Activated T-cell treated with anti-CD3 and anti-CD28 coated beads, Interleukin-2, amount 50 U/mL, for 24 hours (primary cell): ENCODE measurements around the gene NOA1.
A peak's percentile ranks its signal among the peaks of the same experiment; 100 is the strongest.

Source experiments
- DNase-seq: peaks from one replicate; pipeline ENCODE4 v3.0.0-alpha.2; 2020
- H3K27ac Mint-ChIP-seq: 2 replicates; pipeline ENCODE4 v1.8.0; 2020; ENCODE audit warnings: mild to moderate bottlenecking, mixed read lengths
- H3K27me3 Mint-ChIP-seq: 2 replicates; pipeline ENCODE4 v1.8.0; 2020; ENCODE audit warnings: mixed read lengths
- H3K36me3 Mint-ChIP-seq: 2 replicates; pipeline ENCODE4 v1.8.0; 2020; ENCODE audit warnings: low read depth, mixed read lengths
- H3K4me1 Mint-ChIP-seq: 2 replicates; pipeline ENCODE4 v1.8.0; 2020; ENCODE audit warnings: low read depth, mixed read lengths
- H3K4me3 Mint-ChIP-seq: 2 replicates; pipeline ENCODE4 v1.8.0; 2020; ENCODE audit warnings: mild to moderate bottlenecking, moderate library complexity, mixed read lengths
- H3K9me3 Mint-ChIP-seq: 2 replicates; pipeline ENCODE4 v1.8.0; 2020; ENCODE audit warnings: mixed read lengths

Gene NOA1

GRCh38 chr4:56977321-56978012 is at the start of gene NOA1:
Gene NOA1, minus strand, starts transcription at chr4:56977606. Its CDS starts 21 bp downstream, at chr4:56977585.
- Mint-ChIP-seq H3K27me3 (no peaks in the 10 kb centered on the region), H3K36me3 (peaks cover 87% of the 10 kb centered on the region), H3K4me3 (peak within 1 kb of the TSS; percentile 99), H3K4me1 (peaks cover 53% of the 10 kb centered on the region), H3K9me3 (peaks cover 9% of the 10 kb centered on the region), H3K27ac (peak within 1 kb of the TSS; percentile 100)
- peak; percentile 99 for DNase-seq

- no peak for DNase-seq
- peaks cover 2% of the 10 kb centered on the region for H3K4me1 Mint-ChIP-seq
- H3K27ac Mint-ChIP-seq, result peak overlapping the region; percentile 37
- peaks cover 98% of the 10 kb centered on the region for H3K36me3 Mint-ChIP-seq
- H3K27me3 Mint-ChIP-seq, result no peaks in the 10 kb centered on the region
- H3K4me3 Mint-ChIP-seq, result no peak overlapping the region
- no peaks in the 10 kb centered on the region for H3K9me3 Mint-ChIP-seq
These were observed 45.7 kb upstream of the NOA1 start for GRCh38 chr4:57023104-57023503.

- Mint-ChIP-seq H3K27ac (peak overlapping the region; percentile 72), H3K36me3 (peaks cover 94% of the 10 kb centered on the region)
- DNase-seq, result no peak
These were observed 43.2 kb upstream of the NOA1 start for GRCh38 chr4:57020467-57021101.

GRCh38 chr4:57018980-57019379 is 41.6 kb upstream of the NOA1 start:
- Mint-ChIP-seq H3K27me3 (no peaks in the 10 kb centered on the region), H3K4me3 (no peak overlapping the region), H3K9me3 (no peaks in the 10 kb centered on the region), H3K27ac (peak overlapping the region; percentile 27), H3K4me1 (no peaks in the 10 kb centered on the region), H3K36me3 (peaks cover 92% of the 10 kb centered on the region)
- no peak for DNase-seq

More at GRCh38 chr4:57020467-57021101, 43.2 kb upstream of the NOA1 start:
- Mint-ChIP-seq H3K9me3 (no peaks in the 10 kb centered on the region), H3K4me3 (no peak overlapping the region), H3K27me3 (no peaks in the 10 kb centered on the region), H3K4me1 (no peaks in the 10 kb centered on the region)

- peak overlapping the region; percentile 38 for H3K27ac Mint-ChIP-seq
- no peaks in the 10 kb centered on the region for H3K27me3 Mint-ChIP-seq
- H3K36me3 Mint-ChIP-seq, result peaks cover 85% of the 10 kb centered on the region
- H3K9me3 Mint-ChIP-seq, result no peaks in the 10 kb centered on the region
- no peak overlapping the region for H3K4me3 Mint-ChIP-seq
- no peak for DNase-seq
- H3K4me1 Mint-ChIP-seq, result no peaks in the 10 kb centered on the region
These were observed 36.2 kb upstream of the NOA1 start for GRCh38 chr4:57013543-57014120.

GRCh38 chr4:56999751-57000150 is 22.3 kb upstream of the NOA1 start:
- Mint-ChIP-seq H3K4me1 (peaks cover 8% of the 10 kb centered on the region), H3K36me3 (peaks cover 94% of the 10 kb centered on the region), H3K27ac (no peak overlapping the region), H3K4me3 (no peak overlapping the region), H3K27me3 (no peaks in the 10 kb centered on the region), H3K9me3 (no peaks in the 10 kb centered on the region)
- no peak for DNase-seq

- H3K4me3 Mint-ChIP-seq, result no peak overlapping the region
- peaks cover 95% of the 10 kb centered on the region for H3K36me3 Mint-ChIP-seq
- peaks cover 24% of the 10 kb centered on the region for H3K4me1 Mint-ChIP-seq
- no peaks in the 10 kb centered on the region for H3K9me3 Mint-ChIP-seq
- H3K27ac Mint-ChIP-seq, result peak overlapping the region; percentile 58
- H3K27me3 Mint-ChIP-seq, result no peaks in the 10 kb centered on the region
- no peak for DNase-seq
These were observed 18.1 kb upstream of the NOA1 start for GRCh38 chr4:56995525-56995924.

GRCh38 chr4:56990109-56990905 is 12.9 kb upstream of the NOA1 start:
- DNase-seq, result no peak
- no peaks in the 10 kb centered on the region for H3K27me3 Mint-ChIP-seq
- H3K4me3 Mint-ChIP-seq, result no peak overlapping the region
- H3K27ac Mint-ChIP-seq, result peak overlapping the region; percentile 48
- no peaks in the 10 kb centered on the region for H3K9me3 Mint-ChIP-seq
- peaks cover 97% of the 10 kb centered on the region for H3K36me3 Mint-ChIP-seq
- H3K4me1 Mint-ChIP-seq, result peaks cover 45% of the 10 kb centered on the region

GRCh38 chr4:56986952-56987351 is 9.5 kb upstream of the NOA1 start:
- H3K27me3 Mint-ChIP-seq, result no peaks in the 10 kb centered on the region
- no peaks in the 10 kb centered on the region for H3K9me3 Mint-ChIP-seq
- peaks cover 91% of the 10 kb centered on the region for H3K36me3 Mint-ChIP-seq
- DNase-seq, result no peak
- H3K4me3 Mint-ChIP-seq, result no peak overlapping the region
- H3K27ac Mint-ChIP-seq, result no peak overlapping the region
- peaks cover 67% of the 10 kb centered on the region for H3K4me1 Mint-ChIP-seq

- no peak for DNase-seq
- Mint-ChIP-seq H3K4me1 (peaks cover 67% of the 10 kb centered on the region), H3K9me3 (no peaks in the 10 kb centered on the region), H3K27ac (no peak overlapping the region), H3K27me3 (no peaks in the 10 kb centered on the region), H3K4me3 (no peak overlapping the region), H3K36me3 (peaks cover 91% of the 10 kb centered on the region)
These were observed 8.8 kb upstream of the NOA1 start for GRCh38 chr4:56986192-56986591.

- Mint-ChIP-seq H3K9me3 (no peaks in the 10 kb centered on the region), H3K4me3 (peak overlapping the region; percentile 99), H3K27ac (peak overlapping the region; percentile 100), H3K36me3 (peaks cover 84% of the 10 kb centered on the region), H3K27me3 (no peaks in the 10 kb centered on the region), H3K4me1 (peaks cover 53% of the 10 kb centered on the region)
- no peak for DNase-seq
These were observed 4.4 kb upstream of the NOA1 start for GRCh38 chr4:56981795-56982201.

GRCh38 chr4:56979421-56980072 is 2.1 kb upstream of the NOA1 start:
- DNase-seq, result peak; percentile 54
- Mint-ChIP-seq H3K27me3 (no peaks in the 10 kb centered on the region), H3K36me3 (peaks cover 85% of the 10 kb centered on the region), H3K9me3 (no peaks in the 10 kb centered on the region), H3K27ac (peak overlapping the region; percentile 100), H3K4me1 (peaks cover 51% of the 10 kb centered on the region), H3K4me3 (peak overlapping the region; percentile 99)

GRCh38 chr4:56978750-56979303 is 1.4 kb upstream of the NOA1 start, which contains the start of gene POLR2B:
Gene POLR2B, plus strand, starts transcription at chr4:56978896. Its CDS starts 90 bp downstream, at chr4:56978986.
- peaks cover 86% of the 10 kb centered on the region for H3K36me3 Mint-ChIP-seq
- DNase-seq, result peak; percentile 89
- peak within 1 kb of the TSS; percentile 99 for H3K4me3 Mint-ChIP-seq
- H3K27ac Mint-ChIP-seq, result peak within 1 kb of the TSS; percentile 100
- peaks cover 49% of the 10 kb centered on the region for H3K4me1 Mint-ChIP-seq
- peaks cover under 1% of the 10 kb centered on the region for H3K9me3 Mint-ChIP-seq
- no peaks in the 10 kb centered on the region for H3K27me3 Mint-ChIP-seq
